ENCODE measurements around the gene XRRA1. TPM values are rescaled to one million over a fixed set of nuclear protein-coding genes. Genes with fewer than 3 reads are reported as not detected.

The XRRA1 gene
- total RNA-seq, 1 donor from 2014 or later: 11.4 TPM

- H3K27ac ChIP-seq: peak within 1 kb of the TSS; percentile 70 to 79
- H3K4me3 ChIP-seq: peak within 1 kb of the TSS; percentile 63 to 85
- no peaks in the 10 kb centered on the region for H3K36me3 ChIP-seq
- TF ChIP-seq CTCF (IDR thresholded peaks at IDR 0.05): no peak
- DNase-seq (ENCODE audit: low spot score in 2 of 2): peak; percentile 28 to 85
- no peaks in the 10 kb centered on the region for H3K27me3 ChIP-seq
- intact Hi-C loops (cut with DNase I): loop anchor here (2.0 kb wide), 1 partner anchor 40 kb away; the partner anchor contains the start of genes SPCS2 and XRRA1
- H3K9me3 ChIP-seq: no peaks in the 10 kb centered on the region
- H3K4me1 ChIP-seq: peaks cover 0 to 3% of the 10 kb centered on the region in 2 donors
Observed at GRCh38 chr11:74988541-74989259, 39.8 kb upstream of the XRRA1 start, which contains the start of gene NEU3. Gene NEU3 (plus strand): TSS chr11:74988933. CDS start chr11:74989061, 128 bp downstream.

DNA sequence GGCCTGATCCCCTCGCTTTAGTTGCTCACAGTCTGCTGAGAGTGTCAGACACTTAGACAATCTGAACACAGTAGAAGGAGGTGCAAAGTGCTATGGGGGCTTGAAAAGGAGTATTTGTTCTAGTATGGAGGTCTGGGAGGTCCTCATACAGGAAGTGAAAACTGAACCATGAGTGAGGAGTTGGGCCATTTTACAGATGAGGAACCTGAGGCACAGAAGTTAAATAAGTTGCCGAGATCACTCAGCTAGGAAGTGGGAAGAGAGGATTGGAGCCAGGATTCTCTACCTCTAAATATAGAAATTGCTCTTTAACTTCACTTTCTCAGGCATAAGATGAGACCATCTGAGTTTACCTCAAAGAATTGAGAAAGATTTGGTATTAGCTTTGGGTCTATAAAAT lies 35.8 kb upstream of the XRRA1 start:
- no peak for TF ChIP-seq CTCF (IDR thresholded peaks at IDR 0.05)
- intact Hi-C loops (cut with DNase I): no loop called here
- H3K36me3 ChIP-seq: peaks cover 0 to 6% of the 10 kb centered on the region in 2 donors
- H3K27ac ChIP-seq: no peak overlapping the region
- peaks cover 0 to 1% of the 10 kb centered on the region in 2 donors for H3K4me1 ChIP-seq
- H3K27me3 ChIP-seq: no peaks in the 10 kb centered on the region
- H3K4me3 ChIP-seq: no peak overlapping the region
- DNase-seq (ENCODE audit: low spot score in 2 of 2): no peak
- H3K9me3 ChIP-seq: no peaks in the 10 kb centered on the region

- H3K27ac ChIP-seq: no peak overlapping the region
- DNase-seq (ENCODE audit: low spot score in 2 of 2): no peak
- no peak for TF ChIP-seq CTCF (IDR thresholded peaks at IDR 0.05)
- no peaks in the 10 kb centered on the region for H3K9me3 ChIP-seq
- no peaks in the 10 kb centered on the region for H3K4me1 ChIP-seq
- H3K36me3 ChIP-seq: peaks cover 0 to 9% of the 10 kb centered on the region in 2 donors
- H3K4me3 ChIP-seq: no peak overlapping the region
- H3K27me3 ChIP-seq: no peaks in the 10 kb centered on the region
- intact Hi-C loops (cut with DNase I): no loop called here
Observed at GRCh38 chr11:74984070-74984469, 35.2 kb upstream of the XRRA1 start.

- no peaks in the 10 kb centered on the region for H3K4me1 ChIP-seq
- no peak for DNase-seq (ENCODE audit: low spot score in 2 of 2)
- intact Hi-C loops (cut with DNase I): no loop called here
Observed at GRCh38 chr11:74981888-74982287, 33.0 kb upstream of the XRRA1 start.

GRCh38 chr11:74980634-74981033 lies 31.7 kb upstream of the XRRA1 start:
- Histone ChIP-seq H3K27ac (no peak overlapping the region), H3K36me3 (peaks cover 14 to 34% of the 10 kb centered on the region in 2 donors), H3K4me3 (no peak overlapping the region), H3K27me3 (no peaks in the 10 kb centered on the region), H3K9me3 (no peaks in the 10 kb centered on the region), H3K4me1 (no peaks in the 10 kb centered on the region)
- intact Hi-C loops (cut with DNase I): no loop called here
- TF ChIP-seq CTCF (IDR thresholded peaks at IDR 0.05): no peak
- DNase-seq (ENCODE audit: low spot score in 2 of 2): no peak

More at GRCh38 chr11:74981888-74982287, 33.0 kb upstream of the XRRA1 start:
- no peak for TF ChIP-seq CTCF (IDR thresholded peaks at IDR 0.05)
- H3K27ac ChIP-seq: no peak overlapping the region
- no peaks in the 10 kb centered on the region for H3K9me3 ChIP-seq
- H3K27me3 ChIP-seq: no peaks in the 10 kb centered on the region
- no peak overlapping the region for H3K4me3 ChIP-seq
- peaks cover 14 to 24% of the 10 kb centered on the region in 2 donors for H3K36me3 ChIP-seq

Measured in ascending aorta (tissue), 2 donors.